HS-5 (cell line): Measurements from ENCODE around the gene SDR42E1.

ENCODE experiments used
- DNase-seq: peaks from one replicate; pipeline ENCODE4 v3.0.0-alpha.2; 2012; ENCODE audit warnings: low read depth

SDR42E1 gene

GRCh38 chr16:82011199-82011641, at the start of gene SDR42E1:
Gene SDR42E1, minus strand, starts transcription at chr16:82011470. Its CDS starts 10,612 bp downstream, at chr16:82000858.
- DNase-seq: no peak

DNA sequence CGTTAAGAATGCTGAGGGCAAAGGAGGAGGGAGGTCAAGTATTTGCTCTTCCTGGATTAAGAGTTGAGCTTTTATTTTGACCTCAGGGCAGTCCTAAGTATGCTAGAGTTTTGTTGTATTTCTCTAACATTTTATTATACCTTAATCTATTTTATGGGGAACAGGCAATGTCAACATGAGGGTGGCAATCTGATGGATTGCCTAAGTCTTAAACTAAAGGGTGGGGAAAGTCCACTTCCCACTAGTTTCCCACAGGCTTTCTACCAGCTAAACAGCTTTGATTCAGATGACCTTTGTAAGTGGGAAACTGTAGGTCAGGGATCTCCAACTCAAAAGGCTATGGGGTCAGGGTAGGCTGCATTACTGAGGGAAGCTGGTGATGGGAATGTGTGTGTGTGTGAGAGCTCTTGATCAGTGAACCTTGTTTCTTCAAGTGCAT, 48.7 kb upstream of the SDR42E1 start:
- no peak for DNase-seq

DNA sequence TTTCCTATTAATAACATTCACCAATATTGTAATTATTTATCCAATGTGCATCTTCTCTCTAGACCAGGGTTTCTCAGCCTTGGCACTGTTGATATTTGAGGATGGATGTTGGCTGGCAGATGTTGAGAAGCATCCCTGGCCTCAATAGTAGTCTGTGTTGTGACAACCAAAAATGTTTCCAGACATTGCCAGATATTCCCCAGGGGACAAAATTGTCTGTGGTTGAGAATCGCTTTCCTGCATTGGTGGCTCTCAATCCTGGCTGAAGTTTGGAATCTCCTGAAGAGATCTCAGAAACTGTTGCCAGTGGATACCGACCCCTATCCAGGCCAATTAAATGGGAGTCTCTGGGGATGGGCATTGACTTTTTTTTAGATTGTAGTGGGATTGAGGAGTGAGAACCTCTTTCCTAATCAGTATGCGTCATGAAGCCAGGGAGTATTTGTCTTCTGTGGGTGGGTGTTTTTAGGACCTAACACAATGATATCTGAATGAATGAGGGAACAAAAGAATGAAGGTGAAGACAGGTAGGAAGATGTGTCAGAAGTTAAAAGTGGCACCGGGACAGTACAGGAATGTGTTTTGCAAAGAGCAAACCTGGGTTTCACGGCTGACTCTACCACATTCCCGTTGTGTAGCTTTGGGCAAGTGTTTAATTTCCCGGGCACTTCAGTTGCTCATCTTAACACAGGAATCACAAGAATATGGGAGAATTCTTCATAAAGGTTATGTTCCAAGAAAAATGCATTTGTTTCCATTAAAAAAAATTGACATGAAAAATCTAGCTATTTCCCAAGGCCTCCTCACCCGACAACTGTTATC, 48.1 kb upstream of the SDR42E1 start:
- DNase-seq: no peak

- DNase-seq: no peak
Observed at GRCh38 chr16:82056550-82056896, 45.3 kb upstream of the SDR42E1 start.

DNA sequence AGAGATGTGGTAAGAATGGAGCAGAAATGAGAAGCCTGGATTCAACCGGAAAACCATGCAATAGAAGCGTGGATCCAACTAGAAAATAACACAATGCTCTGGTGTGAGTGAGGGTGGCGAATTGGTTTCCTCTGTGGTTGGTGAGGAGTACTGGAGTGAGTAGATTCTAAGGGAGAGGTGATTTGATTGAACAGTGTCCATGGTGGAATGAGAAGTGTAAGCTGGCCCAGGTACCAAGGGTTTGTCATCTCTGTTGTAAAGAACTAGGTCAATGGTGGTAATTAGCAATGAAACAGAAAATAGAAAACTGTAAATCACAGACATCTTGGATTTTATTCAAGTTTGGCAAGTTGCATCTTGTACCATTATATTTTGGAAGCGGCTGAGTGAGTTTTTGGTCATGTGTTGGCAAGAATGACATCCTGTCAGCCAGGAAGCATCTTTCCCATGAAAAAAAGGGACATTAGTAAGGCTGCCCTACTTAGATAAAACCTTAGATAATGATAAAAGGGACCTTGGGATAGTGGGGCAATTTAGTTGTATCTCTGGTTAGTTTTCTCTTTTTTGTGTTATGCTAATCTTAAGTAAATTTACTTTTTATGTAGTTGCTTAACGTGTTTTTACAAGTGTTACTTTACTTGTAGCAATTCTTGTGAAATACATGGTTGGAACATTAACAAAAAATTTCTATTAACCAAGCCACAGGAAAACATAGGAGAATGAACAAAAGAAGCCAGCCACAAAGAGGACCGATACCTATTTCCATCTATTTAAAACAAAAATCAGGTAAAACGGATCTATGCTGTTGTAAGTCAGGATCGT, 44.7 kb upstream of the SDR42E1 start:
- DNase-seq: no peak

GRCh38 chr16:82055117-82055516, 43.8 kb upstream of the SDR42E1 start:
- no peak for DNase-seq

DNA sequence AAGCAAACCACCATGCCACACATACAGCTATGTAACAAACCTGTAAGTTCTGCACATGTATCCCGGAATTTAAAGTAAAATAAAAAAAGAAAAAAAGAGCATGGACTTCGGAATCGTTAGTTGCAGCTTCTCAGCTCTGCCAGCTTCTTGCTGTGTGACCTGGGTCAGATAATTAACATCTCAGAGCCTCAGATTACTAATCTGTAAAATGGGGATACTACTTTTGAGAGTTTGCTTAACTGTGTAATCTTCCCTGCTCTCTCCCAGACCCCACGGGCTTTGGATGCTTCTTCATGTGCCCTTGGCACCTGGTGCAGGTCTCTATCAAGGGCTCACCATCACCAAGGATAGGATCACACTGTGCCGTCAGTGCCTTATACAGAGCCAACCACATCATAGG, 40.4 kb upstream of the SDR42E1 start:
- DNase-seq: no peak

- no peak for DNase-seq
Observed at GRCh38 chr16:82050909-82051357, 39.7 kb upstream of the SDR42E1 start.

GRCh38 chr16:82050506-82050905, 39.2 kb upstream of the SDR42E1 start:
- no peak for DNase-seq

DNA sequence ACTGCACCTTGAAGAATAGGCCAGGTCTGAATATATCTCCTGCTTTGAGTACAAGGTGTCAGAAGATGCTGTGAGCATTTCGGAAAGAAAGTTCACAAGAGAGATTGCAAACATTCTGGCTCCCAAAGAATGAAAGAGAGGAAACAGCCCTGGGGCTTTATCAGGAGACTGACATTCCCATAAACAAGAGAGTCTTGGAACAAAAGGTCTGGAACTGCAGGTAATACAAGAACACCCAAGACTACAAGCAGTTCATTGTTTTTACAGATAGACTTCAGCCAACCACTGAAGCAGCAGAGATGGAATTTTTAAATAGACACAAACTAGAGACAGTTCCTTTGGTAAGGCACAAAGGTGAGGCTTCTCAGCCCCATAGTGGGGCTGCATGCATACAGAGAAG, 38.2 kb upstream of the SDR42E1 start:
- DNase-seq: no peak

GRCh38 chr16:82047787-82048186, 36.5 kb upstream of the SDR42E1 start:
- DNase-seq: no peak

GRCh38 chr16:82047374-82047773, 36.1 kb upstream of the SDR42E1 start:
- no peak for DNase-seq

GRCh38 chr16:82046941-82047340, 35.7 kb upstream of the SDR42E1 start:
- DNase-seq: no peak

DNA sequence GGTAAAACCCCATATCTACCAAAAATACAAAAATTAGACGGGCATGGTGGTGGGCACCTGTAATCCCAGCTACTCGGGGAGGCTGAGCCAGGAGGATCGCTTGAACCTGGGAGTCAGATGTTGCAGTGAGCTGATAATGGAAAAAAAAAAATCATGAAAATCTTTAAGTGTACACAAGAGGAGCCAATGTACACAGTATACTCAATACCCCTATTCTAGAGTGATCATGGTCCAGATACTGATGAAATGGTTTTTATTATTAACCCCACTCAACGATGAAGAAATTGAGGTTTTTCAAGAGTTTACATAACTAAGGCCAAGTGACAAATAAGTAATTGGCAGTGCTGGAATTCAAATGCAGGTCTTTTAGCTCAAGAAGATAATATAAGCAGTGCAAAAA, 35.3 kb upstream of the SDR42E1 start:
- no peak for DNase-seq

DNA sequence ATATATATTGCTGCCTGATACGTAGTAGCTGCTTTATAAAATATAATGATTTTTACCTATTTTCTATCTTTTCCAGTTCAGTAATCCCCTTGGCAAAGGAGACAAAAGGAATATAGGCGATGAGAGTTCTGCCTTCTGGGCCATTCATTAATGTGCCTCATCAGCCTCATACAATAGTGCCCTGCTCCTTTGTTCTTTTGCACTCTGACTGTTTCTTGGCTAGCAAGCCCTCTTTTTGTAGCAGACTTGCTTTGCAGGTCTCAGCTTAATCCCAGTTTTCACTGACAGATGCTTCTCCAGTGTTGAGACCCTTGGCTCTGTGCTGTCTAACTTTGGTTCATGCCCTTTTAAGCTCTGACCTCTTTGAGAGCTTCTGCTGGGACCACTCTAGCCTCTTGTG, 34.2 kb upstream of the SDR42E1 start:
- no peak for DNase-seq

DNA sequence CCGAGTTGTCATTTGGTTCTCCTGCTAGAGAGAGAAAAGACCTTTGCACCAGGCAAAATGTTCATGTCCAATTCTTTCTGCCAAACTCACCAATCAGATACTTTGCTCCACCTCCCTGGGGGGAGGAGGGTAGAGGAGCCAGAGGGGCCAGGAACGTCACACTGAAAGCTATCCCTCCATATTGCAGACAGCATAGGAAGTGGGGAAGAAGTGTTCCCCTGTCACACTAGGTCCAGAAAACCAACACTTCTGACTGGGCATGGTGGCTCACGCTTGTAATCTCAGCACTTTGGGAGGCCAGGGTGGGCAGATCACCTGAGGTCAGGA, 33.3 kb upstream of the SDR42E1 start:
- DNase-seq: no peak

- DNase-seq: peak; percentile 61
Observed at GRCh38 chr16:82043680-82044584, 32.7 kb upstream of the SDR42E1 start.

- DNase-seq: no peak
Observed at GRCh38 chr16:82042846-82043245, 31.6 kb upstream of the SDR42E1 start.

GRCh38 chr16:82042144-82042543, 30.9 kb upstream of the SDR42E1 start:
- no peak for DNase-seq

DNA sequence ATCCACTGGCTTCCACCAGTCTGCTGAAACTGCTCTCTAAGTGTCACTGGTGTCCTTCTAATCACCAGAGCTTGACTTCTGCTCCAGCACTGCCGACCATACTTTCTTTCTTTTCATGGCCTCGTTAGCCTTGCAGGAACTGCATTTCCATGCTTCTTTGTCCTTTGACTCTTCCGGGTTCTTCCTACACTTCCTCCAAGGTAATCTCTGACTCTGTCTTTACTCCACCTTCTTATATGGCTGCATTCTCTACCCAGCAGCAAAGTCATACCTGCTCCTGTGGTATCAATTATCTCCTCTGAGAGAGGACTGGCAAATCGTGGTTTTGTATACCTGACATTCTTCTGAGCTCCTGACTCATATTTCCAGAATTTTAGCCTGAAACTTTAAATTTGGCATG, 30.3 kb upstream of the SDR42E1 start:
- DNase-seq: no peak

DNA sequence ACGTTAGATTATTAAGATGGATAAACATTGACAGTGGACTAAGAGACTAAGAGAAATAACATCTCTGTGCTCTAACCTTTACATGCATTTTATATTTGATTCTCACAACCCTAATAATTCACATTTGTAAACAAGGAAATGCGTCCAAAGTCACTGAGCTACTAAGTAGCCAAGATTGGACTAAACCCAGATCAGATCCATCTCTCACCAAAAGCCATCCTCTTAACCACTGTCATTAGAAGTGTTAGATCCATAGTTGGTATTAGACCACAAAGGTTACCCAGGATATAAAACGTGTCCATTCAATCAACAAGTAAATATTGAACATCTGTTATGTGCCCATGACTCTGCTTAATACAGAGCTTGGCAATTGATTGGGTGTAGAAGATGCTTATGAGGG, 29.0 kb upstream of the SDR42E1 start:
- no peak for DNase-seq

- DNase-seq: no peak
Observed at GRCh38 chr16:82037666-82038065, 26.4 kb upstream of the SDR42E1 start.
